Hair follicular keratinocyte (primary cell): Measurements from ENCODE around the gene HYI. TPM values are rescaled to one million over a fixed set of nuclear protein-coding genes. Genes with fewer than 3 reads are reported as not detected.

Experiments
- total RNA-seq: library from RNA; depleted of rRNA; stranded (reverse); fragments of >200 nt; gene quantifications from 2 replicates; pipeline ENCODE4 v1.2.3, GENCODE V29; 2015

The HYI gene
- total RNA-seq, result 87.8 and 97.3 TPM in 2 replicates

GRCh38 chr1:43453442-43454269 is at the start of gene HYI:
Gene HYI, minus strand, starts transcription at chr1:43453931. Its CDS starts 138 bp downstream, at chr1:43453793.

Other genes with a start within 250 kb of the HYI start
- 3.0 and 4.3 TPM in 2 replicates for gene TMEM125, start 183.9 kb downstream of the HYI start, total RNA-seq
- 2.8 and 5.7 TPM in 2 replicates for gene C1orf210, start 168.3 kb downstream of the HYI start, total RNA-seq
- gene TIE1, start 152.9 kb downstream of the HYI start, total RNA-seq, result not detected in 2 replicates
- 0.08 and 0.34 TPM in 2 replicates for gene MPL, start 116.1 kb downstream of the HYI start, total RNA-seq
- 63.1 and 277 TPM in 2 replicates for gene CDC20, start 95.0 kb downstream of the HYI start, total RNA-seq
- 126 and 140 TPM in 2 replicates for gene ELOVL1, start 85.9 kb downstream of the HYI start, total RNA-seq
- gene MED8, start 64.1 kb downstream of the HYI start, total RNA-seq, result 46.2 and 46.3 TPM in 2 replicates
- 9.8 and 9.9 TPM in 2 replicates for gene SZT2, start 64.0 kb downstream of the HYI start, total RNA-seq
- gene PTPRF, start 77.0 kb upstream of the HYI start, total RNA-seq, result 152 and 204 TPM in 2 replicates
- gene KDM4A, start 196.2 kb upstream of the HYI start, total RNA-seq, result 19.8 and 22.0 TPM in 2 replicates